ENCODE data around the gene ASB5. TPM values are rescaled to one million over a fixed set of nuclear protein-coding genes. Genes with fewer than 3 reads are reported as not detected.

The ASB5 gene
- total RNA-seq, 4 donors from 2014 or later: not detected

- Histone ChIP-seq H3K9me3 (no peaks in the 10 kb centered on the region), H3K4me3 (no peak overlapping the region), H3K27ac (no peak overlapping the region), H3K4me1 (no peaks in the 10 kb centered on the region), H3K36me3 (no peaks in the 10 kb centered on the region), H3K27me3 (no peaks in the 10 kb centered on the region)
- TF ChIP-seq, protein P1, sequence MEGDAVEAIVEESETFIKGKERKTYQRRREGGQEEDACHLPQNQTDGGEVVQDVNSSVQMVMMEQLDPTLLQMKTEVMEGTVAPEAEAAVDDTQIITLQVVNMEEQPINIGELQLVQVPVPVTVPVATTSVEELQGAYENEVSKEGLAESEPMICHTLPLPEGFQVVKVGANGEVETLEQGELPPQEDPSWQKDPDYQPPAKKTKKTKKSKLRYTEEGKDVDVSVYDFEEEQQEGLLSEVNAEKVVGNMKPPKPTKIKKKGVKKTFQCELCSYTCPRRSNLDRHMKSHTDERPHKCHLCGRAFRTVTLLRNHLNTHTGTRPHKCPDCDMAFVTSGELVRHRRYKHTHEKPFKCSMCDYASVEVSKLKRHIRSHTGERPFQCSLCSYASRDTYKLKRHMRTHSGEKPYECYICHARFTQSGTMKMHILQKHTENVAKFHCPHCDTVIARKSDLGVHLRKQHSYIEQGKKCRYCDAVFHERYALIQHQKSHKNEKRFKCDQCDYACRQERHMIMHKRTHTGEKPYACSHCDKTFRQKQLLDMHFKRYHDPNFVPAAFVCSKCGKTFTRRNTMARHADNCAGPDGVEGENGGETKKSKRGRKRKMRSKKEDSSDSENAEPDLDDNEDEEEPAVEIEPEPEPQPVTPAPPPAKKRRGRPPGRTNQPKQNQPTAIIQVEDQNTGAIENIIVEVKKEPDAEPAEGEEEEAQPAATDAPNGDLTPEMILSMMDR (IDR thresholded peaks at IDR 0.05): peak in 3 of 6 experiments; percentile 7 to 34 (median 21)
- TF ChIP-seq POLR2A (IDR thresholded peaks at IDR 0.05): no peak
- DNase-seq: peak in 1 of 3 donors; percentile 57
These were observed 8.3 kb upstream of the ASB5 start for GRCh38 chr4:176277162-176277904.

DNA sequence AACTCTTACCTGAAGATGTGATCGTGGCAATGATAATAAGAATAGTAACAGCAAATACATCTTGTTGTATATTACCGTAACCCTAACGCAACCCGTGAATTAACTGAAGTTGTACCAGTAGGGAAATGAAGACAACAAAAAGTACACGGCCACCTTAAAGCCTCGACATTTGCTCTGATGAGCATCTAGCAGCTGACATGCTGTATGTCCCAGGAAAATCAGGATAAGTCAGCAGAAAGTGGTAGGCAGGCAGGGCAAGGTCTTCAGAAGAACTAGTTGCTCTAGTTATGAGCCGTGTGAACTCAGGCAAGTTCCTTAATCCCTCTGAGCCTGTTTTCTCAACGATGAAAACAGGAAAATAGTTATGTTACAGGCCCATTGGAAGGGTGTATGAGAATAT, 7.7 kb upstream of the ASB5 start:
- Histone ChIP-seq H3K4me1 (no peaks in the 10 kb centered on the region), H3K27ac (no peak overlapping the region), H3K27me3 (no peaks in the 10 kb centered on the region), H3K9me3 (no peaks in the 10 kb centered on the region), H3K36me3 (no peaks in the 10 kb centered on the region), H3K4me3 (no peak overlapping the region)
- TF ChIP-seq, protein P1 (IDR thresholded peaks at IDR 0.05): no peak
- TF ChIP-seq POLR2A (IDR thresholded peaks at IDR 0.05): no peak
- DNase-seq: no peak

DNA sequence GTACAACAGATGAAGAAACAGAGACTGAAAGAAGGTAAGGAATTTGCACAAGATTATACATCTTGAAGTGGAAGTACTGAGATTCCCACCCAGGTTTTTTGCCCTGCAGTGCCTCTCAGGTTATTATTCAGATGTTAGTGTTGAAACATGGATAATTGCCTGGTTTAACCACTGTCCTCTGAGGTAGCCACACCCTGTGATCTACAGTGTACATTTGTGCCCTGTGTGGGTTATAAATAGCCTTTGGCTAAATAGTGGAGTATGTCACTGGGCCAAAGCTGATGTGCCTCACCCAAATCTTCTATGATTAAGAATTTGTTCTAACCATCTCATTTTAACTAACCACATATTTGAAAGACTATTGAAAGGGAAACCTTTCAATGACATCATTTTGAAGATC, 5.4 kb upstream of the ASB5 start:
- TF ChIP-seq POLR2A (IDR thresholded peaks at IDR 0.05): no peak
- TF ChIP-seq, protein P1 (IDR thresholded peaks at IDR 0.05): no peak
- no peak overlapping the region for H3K4me3 ChIP-seq

GRCh38 chr4:176273736-176274135, 4.7 kb upstream of the ASB5 start:
- no peaks in the 10 kb centered on the region for H3K4me1 ChIP-seq
- H3K9me3 ChIP-seq: no peaks in the 10 kb centered on the region
- TF ChIP-seq, protein P1 (IDR thresholded peaks at IDR 0.05): no peak
- TF ChIP-seq POLR2A (IDR thresholded peaks at IDR 0.05): no peak
- H3K27me3 ChIP-seq: no peaks in the 10 kb centered on the region
- no peak overlapping the region for H3K27ac ChIP-seq
- no peak for DNase-seq
- H3K4me3 ChIP-seq: no peak overlapping the region
- H3K36me3 ChIP-seq: no peaks in the 10 kb centered on the region

More for the DNA sequence above, 5.4 kb upstream of the ASB5 start:
- Histone ChIP-seq H3K9me3 (no peaks in the 10 kb centered on the region), H3K27me3 (no peaks in the 10 kb centered on the region), H3K27ac (no peak overlapping the region), H3K36me3 (no peaks in the 10 kb centered on the region), H3K4me1 (no peaks in the 10 kb centered on the region)
- no peak for DNase-seq

DNA sequence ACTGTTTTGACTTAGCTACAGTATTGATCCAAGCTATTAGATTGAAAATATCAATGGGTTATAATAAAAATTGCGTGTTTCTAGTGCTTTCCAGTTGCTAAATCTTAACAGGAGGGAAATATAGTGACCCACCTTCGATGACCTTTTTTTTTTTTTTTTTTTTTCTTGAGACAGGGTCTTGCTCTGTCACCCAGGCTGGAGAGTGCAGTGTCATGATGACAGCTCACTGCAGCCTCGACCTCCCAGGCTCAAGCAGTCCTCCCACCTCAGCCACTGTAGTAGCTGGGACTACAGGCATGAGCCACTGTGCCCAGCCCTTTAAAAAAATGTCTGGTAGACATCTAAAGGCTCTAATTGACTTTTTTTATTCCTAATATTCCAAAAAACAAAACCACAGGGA, 3.8 kb upstream of the ASB5 start:
- H3K36me3 ChIP-seq: no peaks in the 10 kb centered on the region
- TF ChIP-seq, protein P1 (IDR thresholded peaks at IDR 0.05): no peak
- no peak for TF ChIP-seq POLR2A (IDR thresholded peaks at IDR 0.05)
- no peak overlapping the region for H3K4me3 ChIP-seq
- H3K4me1 ChIP-seq: no peaks in the 10 kb centered on the region
- no peaks in the 10 kb centered on the region for H3K27me3 ChIP-seq
- no peak overlapping the region for H3K27ac ChIP-seq
- no peaks in the 10 kb centered on the region for H3K9me3 ChIP-seq
- DNase-seq: no peak

Data from Peyer's patch (tissue), 4 donors.